A673 (cell line): ENCODE data around the gene MUSTN1. TPM values are rescaled to one million over a fixed set of nuclear protein-coding genes. Genes with fewer than 3 reads are reported as not detected.

Source experiments
- BruUV-seq: library from RNA; stranded (reverse); fragments of 400-500 nt; replicated peaks from 2 replicates; lab custom pipeline; 2021; lab: Mats Ljungman, UMichigan
- CTCF ChIA-PET: fragments of 300-600 bp; sonication (Branson Sonifier 250); formaldehyde crosslinking; loops from one replicate; lab custom pipeline; 2022; ENCODE audit warnings: antibody characterized with exemption; lab: Charles Lee
- POLR2A ChIA-PET: fragments of 300-600 bp; sonication (Branson Sonifier 250); formaldehyde crosslinking; loops from one replicate; lab custom pipeline; 2022; ENCODE audit warnings: antibody characterized with exemption; ENCODE audit not compliant: low non-redundant PET; lab: Charles Lee
- DNase-seq: peaks from one replicate; pipeline ENCODE4 v3.0.0-alpha.2; 2015; ENCODE audit warnings: low spot score
- H3K27ac ChIP-seq: fragments of 200-600 bp; sonication (generic); 2 replicates; pipeline ENCODE4 v1.5.1; 2016; ENCODE audit warnings: mixed run types, low read depth, mild to moderate bottlenecking, mixed read lengths, antibody characterized with exemption, low read length; ENCODE audit not compliant: poor library complexity, severe bottlenecking
- H3K27me3 ChIP-seq: fragments of 200-600 bp; sonication (generic); replicated peaks from 2 replicates; pipeline ENCODE4 v1.6.1; 2017; ENCODE audit warnings: mixed run types, low read depth, mild to moderate bottlenecking, mixed read lengths, antibody characterized with exemption, low read length; ENCODE audit not compliant: insufficient read depth, poor library complexity
- H3K36me3 ChIP-seq: fragments of 200-600 bp; sonication (generic); 2 replicates; pipeline ENCODE4 v1.6.1; 2016; ENCODE audit warnings: mixed run types, mild to moderate bottlenecking, mixed read lengths, antibody characterized with exemption, low read length; ENCODE audit not compliant: insufficient read depth, poor library complexity, severe bottlenecking
- H3K4me1 ChIP-seq: fragments of 200-600 bp; sonication (generic); 2 replicates; pipeline ENCODE4 v1.6.1; 2017; ENCODE audit warnings: mixed run types, mild to moderate bottlenecking, mixed read lengths, antibody characterized with exemption, low read length; ENCODE audit not compliant: insufficient read depth, poor library complexity, severe bottlenecking
- H3K4me3 ChIP-seq: fragments of 200-600 bp; sonication (generic); 2 replicates; pipeline ENCODE4 v1.5.1; 2016; ENCODE audit warnings: low read depth, mixed run types, mild to moderate bottlenecking, mixed read lengths, low read length; ENCODE audit not compliant: poor library complexity, severe bottlenecking
- H3K9me3 ChIP-seq: fragments of 200-600 bp; sonication (generic); 2 replicates; pipeline ENCODE4 v1.6.1; 2016; ENCODE audit warnings: mixed run types, low read depth, mild to moderate bottlenecking, mixed read lengths, antibody characterized with exemption, low read length; ENCODE audit not compliant: poor library complexity, severe bottlenecking
- CTCF ChIP-seq: fragments of 300-800, 200-600 bp; sonication (generic); conservative IDR thresholded peaks from 2 replicates; pipeline ENCODE4 v1.5.1; 2017; ENCODE audit warnings: low read depth, mild to moderate bottlenecking, antibody characterized with exemption, low read length, moderate library complexity, mixed read lengths
- EZH2 ChIP-seq: fragments of 200-600 bp; sonication (generic); IDR thresholded peaks from 2 replicates; pipeline ENCODE4 v1.6.1; 2017; ENCODE audit warnings: borderline replicate concordance, low read depth, mild to moderate bottlenecking, mixed read lengths, antibody characterized with exemption, low read length; ENCODE audit not compliant: poor library complexity, severe bottlenecking
- intact Hi-C: fragments of 100-400 bp; cut with micrococcal nuclease; formaldehyde crosslinking; loops from one replicate; pipeline ENCODE4 v1.10.0; 2022; ENCODE audit not compliant: unreplicated experiment
- total RNA-seq: library from RNA; stranded (reverse); gene quantifications from 2 replicates; pipeline ENCODE4 v1.2.3, GENCODE V29; 2021

Gene MUSTN1
- total RNA-seq, 1 experiment from 2014 or later = not detected

- DNase-seq = no peak
- CTCF ChIA-PET = interaction anchor here (0.5 kb wide), 1 partner anchor 248 kb away, joined by 4 read pairs; the partner anchor contains the start of gene SFMBT1
- H3K27me3 ChIP-seq = no peaks in the 10 kb centered on the region
- H3K4me3 ChIP-seq = no peak overlapping the region
- H3K36me3 ChIP-seq = no peaks in the 10 kb centered on the region
- H3K27ac ChIP-seq = no peak overlapping the region
- POLR2A ChIA-PET = no interaction called here
- no TSS peak for BruUV-seq
- H3K4me1 ChIP-seq = no peaks in the 10 kb centered on the region
- intact Hi-C loops = no loop called here
- H3K9me3 ChIP-seq = no peaks in the 10 kb centered on the region
- no peak for TF ChIP-seq EZH2
- TF ChIP-seq CTCF = no peak
Observed at GRCh38 chr3:52798376-52798977, 36.3 kb downstream of the MUSTN1 start.

GRCh38 chr3:52796411-52796810 is 38.4 kb downstream of the MUSTN1 start:
- POLR2A ChIA-PET = no interaction called here
- Histone ChIP-seq H3K4me3 (no peak overlapping the region), H3K27ac (no peak overlapping the region), H3K27me3 (no peaks in the 10 kb centered on the region), H3K4me1 (no peaks in the 10 kb centered on the region), H3K9me3 (no peaks in the 10 kb centered on the region), H3K36me3 (no peaks in the 10 kb centered on the region)
- BruUV-seq = no TSS peak
- no peak for DNase-seq
- intact Hi-C loops = no loop called here
- TF ChIP-seq CTCF = no peak
- TF ChIP-seq EZH2 = no peak
- CTCF ChIA-PET = no interaction called here

GRCh38 chr3:52795298-52795900 is 39.4 kb downstream of the MUSTN1 start:
- Histone ChIP-seq H3K36me3 (no peaks in the 10 kb centered on the region), H3K4me1 (no peaks in the 10 kb centered on the region), H3K9me3 (no peaks in the 10 kb centered on the region), H3K27me3 (no peaks in the 10 kb centered on the region), H3K27ac (no peak overlapping the region), H3K4me3 (no peak overlapping the region)
- DNase-seq = no peak
- TF ChIP-seq CTCF = no peak
- TF ChIP-seq EZH2 = no peak
- CTCF ChIA-PET = no interaction called here
- BruUV-seq = no TSS peak
- POLR2A ChIA-PET = no interaction called here
- intact Hi-C loops = no loop called here
